Peyer's patch (tissue), 4 donors: Measurements from ENCODE around the gene TRMT44. TPM values are rescaled to one million over a fixed set of nuclear protein-coding genes. Genes with fewer than 3 reads are reported as not detected.

Experiments
- DNase-seq, 3 donors: peaks; one replicate each; pipeline ENCODE4 v3.0.0-alpha.2; 2017 to 2019
- H3K27ac ChIP-seq, 4 donors: fragments of 200-600 bp; sonication (generic); one replicate each; pipeline ENCODE4 v1.5.1; 2016 to 2019
- H3K27me3 ChIP-seq, 2 donors: fragments of 200-600 bp; sonication (generic); one replicate each; pipeline ENCODE4 v1.5.1; 2019
- H3K36me3 ChIP-seq, 3 donors: fragments of 200-600 bp; sonication (generic); one replicate each; pipeline ENCODE4 v1.5.1; 2016 to 2019
- H3K4me1 ChIP-seq, 4 donors: fragments of 200-600 bp; sonication (generic); one replicate each; pipeline ENCODE4 v1.5.1; 2016 to 2019
- H3K4me3 ChIP-seq, 4 donors: fragments of 200-600 bp; sonication (generic); 1 replicate in 3 of 4; 2 replicates in 1 of 4; pipeline ENCODE4 v1.5.1; 2016 to 2019; ENCODE audit warnings: mild to moderate bottlenecking in 1 of 4
- H3K9me3 ChIP-seq, 4 donors: fragments of 200-600 bp; sonication (generic); one replicate each; pipeline ENCODE4 v1.5.1; 2016 to 2019; ENCODE audit warnings: mild to moderate bottlenecking in 1 of 4
- CTCF ChIP-seq, 6 experiments: fragments of 450-650 bp in 4 of 6; fragments of 200-600 bp in 2 of 6; sonication (generic) in 1 of 6; IDR thresholded peaks; one replicate each; pipeline ENCODE4 v1.5.1; 2017 to 2019; ENCODE audit warnings: antibody characterized with exemption in 6 of 6, mild to moderate bottlenecking in 3 of 6, moderate library complexity in 1 of 6
- POLR2A ChIP-seq, 2 donors: fragments of 450-650 bp; IDR thresholded peaks; one replicate each; pipeline ENCODE4 v1.5.1; 2017; ENCODE audit warnings: antibody characterized with exemption in 2 of 2, mild to moderate bottlenecking in 2 of 2, moderate library complexity in 2 of 2
- total RNA-seq, 4 donors: library from RNA; depleted of rRNA; stranded (reverse); fragments of >200 nt; gene quantifications; one replicate each; pipeline ENCODE4 v1.1.0, GENCODE V29; 2016

TRMT44 gene
- total RNA-seq, 4 donors from 2014 or later = 16.8 to 31.6 (median 28.1) TPM

- DNase-seq = no peak
- Histone ChIP-seq H3K27me3 (no peaks in the 10 kb centered on the region), H3K4me1 (no peaks in the 10 kb centered on the region), H3K36me3 (peaks cover 0 to 93% (median 0%) of the 10 kb centered on the region in 3 donors), H3K27ac (no peak overlapping the region), H3K9me3 (no peaks in the 10 kb centered on the region), H3K4me3 (no peak overlapping the region)
- TF ChIP-seq POLR2A (IDR thresholded peaks at IDR 0.05) (no peak), CTCF (IDR thresholded peaks at IDR 0.05) (no peak)
These were observed 11.0 kb downstream of the TRMT44 start for GRCh38 chr4:8451440-8452182.

- no peak for DNase-seq
- H3K4me1 ChIP-seq = no peaks in the 10 kb centered on the region
- no peak overlapping the region for H3K27ac ChIP-seq
- peaks cover 0 to 91% (median 0%) of the 10 kb centered on the region in 3 donors for H3K36me3 ChIP-seq
- no peaks in the 10 kb centered on the region for H3K9me3 ChIP-seq
- no peak overlapping the region for H3K4me3 ChIP-seq
- TF ChIP-seq POLR2A (IDR thresholded peaks at IDR 0.05) (no peak), CTCF (IDR thresholded peaks at IDR 0.05) (no peak)
- no peaks in the 10 kb centered on the region for H3K27me3 ChIP-seq
These were observed 13.4 kb downstream of the TRMT44 start for GRCh38 chr4:8453957-8454356.

- no peak for DNase-seq
- H3K27ac ChIP-seq = no peak overlapping the region
- peaks cover 0 to 75% (median 0%) of the 10 kb centered on the region in 3 donors for H3K36me3 ChIP-seq
These were observed 17.2 kb downstream of the TRMT44 start for GRCh38 chr4:8457646-8458252.

GRCh38 chr4:8459867-8460445 lies 19.4 kb downstream of the TRMT44 start:
- peak in 1 of 3 donors; percentile 62 for DNase-seq
- Histone ChIP-seq H3K4me3 (no peak overlapping the region), H3K27ac (no peak overlapping the region), H3K9me3 (no peaks in the 10 kb centered on the region), H3K36me3 (peaks cover 0 to 68% (median 0%) of the 10 kb centered on the region in 3 donors), H3K4me1 (no peaks in the 10 kb centered on the region), H3K27me3 (no peaks in the 10 kb centered on the region)
- no peak for TF ChIP-seq CTCF (IDR thresholded peaks at IDR 0.05)
- TF ChIP-seq POLR2A (IDR thresholded peaks at IDR 0.05) = no peak

More at GRCh38 chr4:8457646-8458252, 17.2 kb downstream of the TRMT44 start:
- Histone ChIP-seq H3K4me3 (no peak overlapping the region), H3K9me3 (no peaks in the 10 kb centered on the region), H3K4me1 (no peaks in the 10 kb centered on the region), H3K27me3 (no peaks in the 10 kb centered on the region)
- TF ChIP-seq CTCF (IDR thresholded peaks at IDR 0.05) (no peak), POLR2A (IDR thresholded peaks at IDR 0.05) (no peak)

GRCh38 chr4:8461086-8461485 lies 20.5 kb downstream of the TRMT44 start:
- DNase-seq = no peak
- Histone ChIP-seq H3K4me3 (no peak overlapping the region), H3K36me3 (peaks cover 0 to 68% (median 0%) of the 10 kb centered on the region in 3 donors), H3K27me3 (no peaks in the 10 kb centered on the region), H3K4me1 (no peaks in the 10 kb centered on the region), H3K9me3 (no peaks in the 10 kb centered on the region), H3K27ac (no peak overlapping the region)
- no peak for TF ChIP-seq POLR2A (IDR thresholded peaks at IDR 0.05)
- TF ChIP-seq CTCF (IDR thresholded peaks at IDR 0.05) = no peak
